Body of pancreas (tissue), 4 donors: ENCODE data around the gene DCTN1. TPM values are rescaled to one million over a fixed set of nuclear protein-coding genes. Genes with fewer than 3 reads are reported as not detected.

ENCODE experiments used
- ATAC-seq: fragments of 150-250 bp; one replicate; pipeline ENCODE4 v1.9.1; 2016
- DNase-seq, 4 donors: peaks; one replicate each; pipeline ENCODE4 v3.0.0-alpha.2; 2019
- H3K27ac ChIP-seq, 4 donors: fragments of 200-600 bp; sonication (generic); 1 replicate in 3 of 4; 2 replicates in 1 of 4; pipeline versions ENCODE4 v1.5.1 to v1.6.1; 2016 to 2019; ENCODE audit warnings: mild to moderate bottlenecking in 1 of 4, mixed read lengths in 1 of 4, moderate library complexity in 1 of 4
- H3K27me3 ChIP-seq, 2 donors: fragments of 200-600 bp; sonication (generic); one replicate each; pipeline ENCODE4 v1.6.0; 2016; ENCODE audit warnings: mild to moderate bottlenecking in 1 of 2
- H3K36me3 ChIP-seq, 2 donors: fragments of 200-600 bp; sonication (generic); replicated peaks in 1 of 2; 2 replicates each; pipeline ENCODE4 v1.5.1; 2016; ENCODE audit warnings: low read depth in 2 of 2; ENCODE audit not compliant: insufficient read depth in 1 of 2
- H3K4me1 ChIP-seq: fragments of 200-600 bp; sonication (generic); one replicate; pipeline ENCODE4 v1.6.0; 2016
- H3K4me3 ChIP-seq, 2 donors: fragments of 200-600 bp; sonication (generic); 1 replicate in 1 of 2; 2 replicates in 1 of 2; pipeline ENCODE4 v1.5.1; 2016 to 2019
- H3K9me3 ChIP-seq, 3 donors: fragments of 200-600 bp; sonication (generic); 1 replicate in 2 of 3; 2 replicates in 1 of 3; pipeline ENCODE4 v1.5.1; 2016
- CTCF ChIP-seq, 7 experiments: fragments of 450-650 bp in 4 of 7; fragments of 200-600 bp in 3 of 7; sonication (generic) in 3 of 7; IDR thresholded peaks; one replicate each; pipeline ENCODE4 v1.5.1; 2016 to 2019; ENCODE audit warnings: antibody characterized with exemption in 7 of 7
- POLR2A ChIP-seq, 3 donors: fragments of 450-650 bp; IDR thresholded peaks; one replicate each; pipeline ENCODE4 v1.6.1; 2016; ENCODE audit warnings: antibody characterized with exemption in 3 of 3, mild to moderate bottlenecking in 2 of 3
- WGBS, 2 donors: methylation state at CpG; one replicate each; pipeline ENCODE4 v1.1.5; 2017; 5-methylcytosine and 5-hydroxymethylcytosine counted together
- intact Hi-C: fragments of 100-400 bp; cut with DNase I; formaldehyde crosslinking; loops from one replicate; pipeline ENCODE4 v1.15.1; 2023
- total RNA-seq, 2 donors: library from RNA; depleted of rRNA; stranded (reverse); fragments of >200 nt; gene quantifications; one replicate each; pipeline ENCODE4 v1.1.0, GENCODE V29; 2016

The DCTN1 gene
- total RNA-seq, 2 donors from 2014 or later, result 71.3 to 82.4 TPM

- peak in 1 of 4 donors; percentile 26 for DNase-seq
- WGBS, 2 donors, result 72 to 75% methylated on average over 5 of the region's 5 CpGs
- no peak for ATAC-seq
- no peak overlapping the region for H3K27ac ChIP-seq
- H3K4me3 ChIP-seq, result no peak overlapping the region
- peaks cover 15 to 24% of the 10 kb centered on the region in 2 donors for H3K36me3 ChIP-seq
- H3K27me3 ChIP-seq, result no peaks in the 10 kb centered on the region
- no peaks in the 10 kb centered on the region for H3K9me3 ChIP-seq
- intact Hi-C loops, result no loop called here
- H3K4me1 ChIP-seq, result no peaks in the 10 kb centered on the region
- no peak for TF ChIP-seq POLR2A (IDR thresholded peaks at IDR 0.05)
- TF ChIP-seq CTCF (IDR thresholded peaks at IDR 0.05), result no peak
Measured at GRCh38 chr2:74373221-74373676, 6.9 kb downstream of the DCTN1 start.

- no peak for DNase-seq
- H3K27me3 ChIP-seq, result no peaks in the 10 kb centered on the region
- no peak for TF ChIP-seq CTCF (IDR thresholded peaks at IDR 0.05)
- no peak for TF ChIP-seq POLR2A (IDR thresholded peaks at IDR 0.05)
- no peaks in the 10 kb centered on the region for H3K9me3 ChIP-seq
- no peak overlapping the region for H3K27ac ChIP-seq
- H3K4me1 ChIP-seq, result no peaks in the 10 kb centered on the region
- 82 to 87% methylated on average over 6 of the region's 6 CpGs for WGBS, 2 donors
- intact Hi-C loops, result no loop called here
- H3K4me3 ChIP-seq, result no peak overlapping the region
- ATAC-seq, result no peak
- peaks cover 11 to 25% of the 10 kb centered on the region in 2 donors for H3K36me3 ChIP-seq
Measured at GRCh38 chr2:74372674-74373073, 7.4 kb downstream of the DCTN1 start.

GRCh38 chr2:74371421-74371820 is 8.7 kb downstream of the DCTN1 start:
- DNase-seq (no peak), ATAC-seq (no peak)
- no peak overlapping the region for H3K4me3 ChIP-seq
- peaks cover 10 to 37% of the 10 kb centered on the region in 2 donors for H3K36me3 ChIP-seq
- no peak overlapping the region for H3K27ac ChIP-seq
- WGBS, 2 donors, result 95 to 98% methylated on average over 9 of the region's 9 CpGs
- no peaks in the 10 kb centered on the region for H3K4me1 ChIP-seq
- TF ChIP-seq POLR2A (IDR thresholded peaks at IDR 0.05), result no peak
- no peak for TF ChIP-seq CTCF (IDR thresholded peaks at IDR 0.05)
- H3K9me3 ChIP-seq, result no peaks in the 10 kb centered on the region
- intact Hi-C loops, result no loop called here
- H3K27me3 ChIP-seq, result no peaks in the 10 kb centered on the region

GRCh38 chr2:74369976-74370375 is 10.1 kb downstream of the DCTN1 start:
- no peak for DNase-seq
- no peaks in the 10 kb centered on the region for H3K4me1 ChIP-seq
- no peak for ATAC-seq
- no peak overlapping the region for H3K27ac ChIP-seq
- peaks cover 10 to 47% of the 10 kb centered on the region in 2 donors for H3K36me3 ChIP-seq
- H3K9me3 ChIP-seq, result no peaks in the 10 kb centered on the region
- no peak overlapping the region for H3K4me3 ChIP-seq
- no peaks in the 10 kb centered on the region for H3K27me3 ChIP-seq
- 95 to 96% methylated on average over 7 of the region's 7 CpGs for WGBS, 2 donors
- TF ChIP-seq CTCF (IDR thresholded peaks at IDR 0.05) (no peak), POLR2A (IDR thresholded peaks at IDR 0.05) (no peak)
- intact Hi-C loops, result no loop called here

- Histone ChIP-seq H3K27me3 (no peaks in the 10 kb centered on the region), H3K9me3 (no peaks in the 10 kb centered on the region), H3K36me3 (peaks cover 10 to 54% of the 10 kb centered on the region in 2 donors), H3K27ac (no peak overlapping the region), H3K4me3 (no peak overlapping the region), H3K4me1 (no peaks in the 10 kb centered on the region)
- ATAC-seq (no peak), DNase-seq (no peak)
- intact Hi-C loops, result no loop called here
- TF ChIP-seq POLR2A (IDR thresholded peaks at IDR 0.05) (no peak), CTCF (IDR thresholded peaks at IDR 0.05) (no peak)
- WGBS, 2 donors, result 90 to 100% methylated on average over 5 of the region's 5 CpGs
Measured at GRCh38 chr2:74368499-74368898, 11.6 kb downstream of the DCTN1 start.
